ENCODE results near the gene PARS2.

Gene PARS2

DNA sequence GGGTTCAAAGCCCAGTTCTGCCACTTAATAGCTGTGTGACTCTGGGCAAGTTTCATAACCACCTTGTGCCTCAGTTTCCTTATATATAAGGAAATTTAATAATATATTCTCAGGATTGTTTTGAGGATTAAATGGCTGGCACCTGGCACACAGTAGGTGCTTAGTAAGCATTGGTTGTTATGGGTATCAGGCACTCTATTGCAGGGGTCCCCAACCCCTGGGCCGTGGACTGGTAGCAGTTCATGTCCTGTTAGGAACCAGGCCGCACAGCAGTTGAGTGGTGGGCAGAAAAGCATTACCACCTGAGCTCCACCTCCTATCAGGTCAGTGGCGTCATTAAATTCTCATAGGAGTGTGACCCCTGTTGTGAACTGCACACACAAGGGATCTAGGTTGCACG lies 18.5 kb downstream of the PARS2 start:
- no peak for TF ChIP-seq TEAD4 (IDR thresholded peaks at IDR 0.05)
- TF ChIP-seq, protein P1, sequence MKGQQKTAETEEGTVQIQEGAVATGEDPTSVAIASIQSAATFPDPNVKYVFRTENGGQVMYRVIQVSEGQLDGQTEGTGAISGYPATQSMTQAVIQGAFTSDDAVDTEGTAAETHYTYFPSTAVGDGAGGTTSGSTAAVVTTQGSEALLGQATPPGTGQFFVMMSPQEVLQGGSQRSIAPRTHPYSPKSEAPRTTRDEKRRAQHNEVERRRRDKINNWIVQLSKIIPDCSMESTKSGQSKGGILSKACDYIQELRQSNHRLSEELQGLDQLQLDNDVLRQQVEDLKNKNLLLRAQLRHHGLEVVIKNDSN (IDR thresholded peaks at IDR 0.05): no peak
- no peak for TF ChIP-seq ZBTB7A (IDR thresholded peaks at IDR 0.05; ENCODE audit: low read depth)
- TF ChIP-seq, protein P2, sequence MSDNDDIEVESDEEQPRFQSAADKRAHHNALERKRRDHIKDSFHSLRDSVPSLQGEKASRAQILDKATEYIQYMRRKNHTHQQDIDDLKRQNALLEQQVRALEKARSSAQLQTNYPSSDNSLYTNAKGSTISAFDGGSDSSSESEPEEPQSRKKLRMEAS (IDR thresholded peaks at IDR 0.05): no peak
- TF ChIP-seq EP300 (IDR thresholded peaks at IDR 0.05; ENCODE audit: borderline replicate concordance): no peak
- TF ChIP-seq FOXM1 (IDR thresholded peaks at IDR 0.05; ENCODE audit: borderline replicate concordance, low read depth): no peak
- no peak for TF ChIP-seq TAF1 (IDR thresholded peaks at IDR 0.05; ENCODE audit: low read depth)
- TF ChIP-seq TCF12 (IDR thresholded peaks at IDR 0.05; ENCODE audit: low read depth): no peak
- no peak for TF ChIP-seq NFIC (IDR thresholded peaks at IDR 0.05)
- TF ChIP-seq, protein P3, sequence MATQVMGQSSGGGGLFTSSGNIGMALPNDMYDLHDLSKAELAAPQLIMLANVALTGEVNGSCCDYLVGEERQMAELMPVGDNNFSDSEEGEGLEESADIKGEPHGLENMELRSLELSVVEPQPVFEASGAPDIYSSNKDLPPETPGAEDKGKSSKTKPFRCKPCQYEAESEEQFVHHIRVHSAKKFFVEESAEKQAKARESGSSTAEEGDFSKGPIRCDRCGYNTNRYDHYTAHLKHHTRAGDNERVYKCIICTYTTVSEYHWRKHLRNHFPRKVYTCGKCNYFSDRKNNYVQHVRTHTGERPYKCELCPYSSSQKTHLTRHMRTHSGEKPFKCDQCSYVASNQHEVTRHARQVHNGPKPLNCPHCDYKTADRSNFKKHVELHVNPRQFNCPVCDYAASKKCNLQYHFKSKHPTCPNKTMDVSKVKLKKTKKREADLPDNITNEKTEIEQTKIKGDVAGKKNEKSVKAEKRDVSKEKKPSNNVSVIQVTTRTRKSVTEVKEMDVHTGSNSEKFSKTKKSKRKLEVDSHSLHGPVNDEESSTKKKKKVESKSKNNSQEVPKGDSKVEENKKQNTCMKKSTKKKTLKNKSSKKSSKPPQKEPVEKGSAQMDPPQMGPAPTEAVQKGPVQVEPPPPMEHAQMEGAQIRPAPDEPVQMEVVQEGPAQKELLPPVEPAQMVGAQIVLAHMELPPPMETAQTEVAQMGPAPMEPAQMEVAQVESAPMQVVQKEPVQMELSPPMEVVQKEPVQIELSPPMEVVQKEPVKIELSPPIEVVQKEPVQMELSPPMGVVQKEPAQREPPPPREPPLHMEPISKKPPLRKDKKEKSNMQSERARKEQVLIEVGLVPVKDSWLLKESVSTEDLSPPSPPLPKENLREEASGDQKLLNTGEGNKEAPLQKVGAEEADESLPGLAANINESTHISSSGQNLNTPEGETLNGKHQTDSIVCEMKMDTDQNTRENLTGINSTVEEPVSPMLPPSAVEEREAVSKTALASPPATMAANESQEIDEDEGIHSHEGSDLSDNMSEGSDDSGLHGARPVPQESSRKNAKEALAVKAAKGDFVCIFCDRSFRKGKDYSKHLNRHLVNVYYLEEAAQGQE (IDR thresholded peaks at IDR 0.05; ENCODE audit: low read depth): no peak
- TF ChIP-seq YY1 (IDR thresholded peaks at IDR 0.05; ENCODE audit: low read depth): no peak
- no peak for TF ChIP-seq CEBPB (IDR thresholded peaks at IDR 0.05)
- no peak for TF ChIP-seq EGR1 (IDR thresholded peaks at IDR 0.05)
- TF ChIP-seq CREB1 (IDR thresholded peaks at IDR 0.05; ENCODE audit: low read depth): no peak
- no peak for TF ChIP-seq RAD21 (IDR thresholded peaks at IDR 0.05; ENCODE audit: low read depth)

- no peak for TF ChIP-seq YY1 (IDR thresholded peaks at IDR 0.05; ENCODE audit: low read depth)
- TF ChIP-seq EGR1 (IDR thresholded peaks at IDR 0.05): no peak
- TF ChIP-seq ZBTB7A (IDR thresholded peaks at IDR 0.05; ENCODE audit: low read depth): no peak
- TF ChIP-seq TEAD4 (IDR thresholded peaks at IDR 0.05): no peak
- TF ChIP-seq NFIC (IDR thresholded peaks at IDR 0.05): no peak
- TF ChIP-seq CEBPB (IDR thresholded peaks at IDR 0.05): no peak
- TF ChIP-seq FOXM1 (IDR thresholded peaks at IDR 0.05; ENCODE audit: borderline replicate concordance, low read depth): no peak
- TF ChIP-seq EP300 (IDR thresholded peaks at IDR 0.05; ENCODE audit: borderline replicate concordance): no peak
- TF ChIP-seq, protein P1 (IDR thresholded peaks at IDR 0.05): no peak
- TF ChIP-seq, protein P2 (IDR thresholded peaks at IDR 0.05): no peak
- TF ChIP-seq, protein P3 (IDR thresholded peaks at IDR 0.05; ENCODE audit: low read depth): no peak
- TF ChIP-seq TAF1 (IDR thresholded peaks at IDR 0.05; ENCODE audit: low read depth): no peak
- TF ChIP-seq RAD21 (IDR thresholded peaks at IDR 0.05; ENCODE audit: low read depth): no peak
- no peak for TF ChIP-seq CREB1 (IDR thresholded peaks at IDR 0.05; ENCODE audit: low read depth)
- no peak for TF ChIP-seq TCF12 (IDR thresholded peaks at IDR 0.05; ENCODE audit: low read depth)
Observed at GRCh38 chr1:54745274-54745673, 19.0 kb downstream of the PARS2 start.

DNA sequence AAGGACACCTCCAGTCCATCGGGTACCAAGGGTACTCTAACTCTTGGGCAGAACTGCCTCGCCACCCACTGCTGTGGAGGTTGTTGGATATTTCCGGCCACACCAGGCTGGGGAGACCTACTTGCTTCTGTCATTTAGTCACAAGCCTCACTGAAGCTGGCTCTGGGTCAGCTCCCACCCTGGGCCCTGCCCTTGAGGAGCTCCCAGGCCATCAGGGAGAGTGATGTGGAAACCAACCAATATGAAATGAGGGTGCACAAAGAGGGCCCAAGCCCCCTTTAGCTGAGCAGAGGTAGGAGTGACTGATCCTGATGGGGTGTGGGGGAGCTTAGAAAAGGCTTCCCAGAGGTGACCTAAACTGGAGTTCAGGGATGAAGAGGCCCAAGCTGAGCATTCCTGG lies 19.6 kb downstream of the PARS2 start:
- TF ChIP-seq TCF12 (IDR thresholded peaks at IDR 0.05; ENCODE audit: low read depth) (no peak), FOXM1 (IDR thresholded peaks at IDR 0.05; ENCODE audit: borderline replicate concordance, low read depth) (no peak), TAF1 (IDR thresholded peaks at IDR 0.05; ENCODE audit: low read depth) (no peak), EGR1 (IDR thresholded peaks at IDR 0.05) (no peak), RAD21 (IDR thresholded peaks at IDR 0.05; ENCODE audit: low read depth) (no peak), TEAD4 (IDR thresholded peaks at IDR 0.05) (no peak), EP300 (IDR thresholded peaks at IDR 0.05; ENCODE audit: borderline replicate concordance) (no peak), YY1 (IDR thresholded peaks at IDR 0.05; ENCODE audit: low read depth) (no peak), CEBPB (IDR thresholded peaks at IDR 0.05) (no peak), NFIC (IDR thresholded peaks at IDR 0.05) (no peak), ZBTB7A (IDR thresholded peaks at IDR 0.05; ENCODE audit: low read depth) (no peak), CREB1 (IDR thresholded peaks at IDR 0.05; ENCODE audit: low read depth) (no peak)
- TF ChIP-seq, protein P1 (IDR thresholded peaks at IDR 0.05): no peak
- TF ChIP-seq, protein P2 (IDR thresholded peaks at IDR 0.05): no peak
- TF ChIP-seq, protein P3 (IDR thresholded peaks at IDR 0.05; ENCODE audit: low read depth): no peak
